GM18858 (cell line): ENCODE data around the gene EXOC2.
A peak's percentile ranks its signal among the peaks of the same experiment; 100 is the strongest.

ENCODE experiments used
- ATAC-seq: cut with Tn5 transposase; IDR thresholded peaks from one replicate; pipeline ENCODE4 v1.9.1; 2021; ENCODE audit not compliant: unreplicated experiment

Gene EXOC2

DNA sequence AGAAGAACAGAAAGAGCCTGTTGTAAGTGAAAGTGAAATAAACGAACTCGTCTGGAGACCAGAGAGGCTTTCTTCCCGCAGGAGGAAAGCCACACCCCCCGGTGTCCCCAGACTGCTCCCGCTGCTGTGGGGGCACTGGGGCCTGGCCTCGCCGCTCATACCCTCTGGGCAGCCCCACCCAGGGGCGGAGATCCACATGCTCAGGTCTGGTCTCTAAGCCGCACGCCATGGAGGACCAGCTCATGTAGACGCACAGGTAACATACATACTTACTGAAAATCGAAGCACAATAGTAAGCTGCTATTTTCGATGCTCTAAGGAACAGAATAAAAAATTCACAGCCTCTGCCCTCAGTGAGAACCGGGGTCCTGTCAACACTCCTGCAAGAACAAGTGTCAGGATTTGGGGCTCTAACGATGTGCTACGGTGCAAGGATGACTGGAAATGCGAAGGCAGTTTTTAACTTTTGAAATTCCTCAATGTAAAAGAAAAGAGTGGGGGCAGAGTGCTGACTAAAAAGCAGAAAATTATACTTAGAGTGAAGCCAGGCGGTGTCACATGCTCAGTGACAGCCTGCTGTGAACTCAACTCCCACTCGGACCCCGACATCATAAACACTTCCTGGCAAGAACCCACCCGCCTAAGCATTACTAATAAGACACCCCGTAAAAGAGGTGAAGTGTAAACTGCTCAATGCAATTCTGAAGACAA is 190.9 kb downstream of the EXOC2 start:
- no peak for ATAC-seq

DNA sequence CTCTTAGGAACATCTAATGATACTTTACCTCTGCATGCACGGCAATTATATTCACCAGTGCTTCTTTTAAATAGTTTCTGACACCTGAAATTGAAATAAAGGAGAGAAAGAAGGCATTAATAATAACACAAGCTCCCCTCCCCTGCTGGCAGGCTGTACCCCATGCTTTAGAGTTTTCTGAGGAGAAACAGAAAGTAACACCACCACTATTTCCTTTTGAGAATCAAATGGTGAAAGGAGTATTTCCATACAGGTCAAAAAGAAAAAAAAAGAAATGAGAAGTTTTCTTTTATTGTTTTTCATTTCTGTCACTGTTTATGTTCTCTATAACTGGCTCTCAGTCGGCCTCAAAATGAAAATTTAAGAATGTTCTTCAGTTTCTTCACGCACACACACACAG is 193.3 kb downstream of the EXOC2 start:
- ATAC-seq, result no peak

GRCh38 chr6:498795-499231 is 194.1 kb downstream of the EXOC2 start:
- peak; percentile 36 for ATAC-seq

DNA sequence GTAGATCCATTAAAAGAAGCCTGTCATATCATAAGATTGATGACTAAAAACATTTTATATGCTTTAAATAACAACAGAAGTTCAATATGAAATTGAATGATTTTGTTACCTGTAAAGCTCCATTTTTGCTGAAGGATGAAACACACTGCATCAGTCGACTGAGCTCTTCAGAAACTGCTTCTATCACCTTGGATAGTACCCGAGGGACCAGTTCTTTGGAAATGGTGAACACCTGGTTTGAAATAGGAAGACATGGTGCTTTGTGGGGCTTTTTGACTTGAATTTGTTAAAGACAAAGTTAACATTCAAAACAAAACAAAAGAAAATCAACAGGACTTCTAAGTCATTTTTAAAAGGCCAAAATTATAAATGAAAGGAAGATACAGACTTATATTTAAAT is 195.7 kb downstream of the EXOC2 start:
- ATAC-seq, result no peak

DNA sequence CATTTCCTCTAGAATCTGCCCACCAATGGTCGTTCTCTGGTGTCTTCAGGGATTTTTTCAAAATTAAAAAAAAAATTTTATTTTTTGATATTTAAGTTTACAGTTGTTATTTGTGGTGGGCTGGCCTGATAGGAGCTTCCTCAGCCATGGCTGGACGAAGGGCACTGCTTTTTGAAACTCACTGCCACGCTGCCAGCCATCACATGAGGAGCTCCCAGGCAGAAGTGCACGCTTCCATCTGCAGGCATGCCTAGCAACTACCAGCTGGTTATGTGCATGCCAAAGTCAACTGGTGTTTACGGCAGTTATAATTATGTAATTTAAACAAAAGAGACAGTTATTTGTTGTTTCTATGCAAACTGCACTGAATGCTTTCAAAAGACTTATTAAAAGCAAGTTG is 196.3 kb downstream of the EXOC2 start:
- ATAC-seq, result no peak

DNA sequence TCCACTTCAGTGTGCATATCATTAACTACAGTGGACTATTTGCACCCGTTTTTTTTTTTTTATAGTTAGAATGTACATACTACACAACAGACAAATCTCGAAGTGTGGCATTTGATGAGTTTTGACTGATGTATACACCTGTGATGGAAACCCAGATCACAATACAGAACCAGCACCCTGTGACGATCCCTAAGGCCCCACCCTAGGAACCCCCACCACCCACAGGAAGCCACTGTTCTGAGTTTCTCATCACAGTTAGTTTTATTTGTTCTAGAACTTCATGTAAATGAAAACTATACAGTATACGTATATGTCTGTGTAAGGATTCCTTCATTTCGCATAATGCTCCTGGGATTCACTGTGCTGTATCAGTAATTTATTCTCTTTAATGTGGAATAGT is 198.5 kb downstream of the EXOC2 start:
- ATAC-seq, result no peak

GRCh38 chr6:493840-494239 is 199.1 kb downstream of the EXOC2 start:
- ATAC-seq, result no peak

- ATAC-seq, result no peak
Observed at GRCh38 chr6:492816-493414, 200.0 kb downstream of the EXOC2 start.

GRCh38 chr6:492178-492577 is 200.8 kb downstream of the EXOC2 start:
- no peak for ATAC-seq

DNA sequence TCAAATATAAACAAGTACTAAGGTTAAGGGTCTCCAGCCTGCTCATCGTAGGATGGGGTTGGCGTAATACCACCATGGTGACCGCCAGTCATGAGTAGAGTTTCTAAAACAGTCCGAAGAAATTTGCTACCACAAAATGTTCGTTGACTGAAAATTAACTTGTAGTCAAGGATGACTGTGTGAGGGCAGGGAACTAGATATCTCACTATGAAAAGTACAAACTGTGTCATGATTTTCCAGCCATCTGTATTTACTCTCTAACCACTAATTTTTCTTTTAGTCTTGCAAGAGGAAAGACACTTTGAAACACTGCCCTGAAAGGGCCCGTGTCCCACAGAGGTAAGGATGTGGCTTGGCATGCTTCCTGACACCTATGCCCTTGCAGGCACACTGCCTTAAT is 201.7 kb downstream of the EXOC2 start:
- no peak for ATAC-seq

DNA sequence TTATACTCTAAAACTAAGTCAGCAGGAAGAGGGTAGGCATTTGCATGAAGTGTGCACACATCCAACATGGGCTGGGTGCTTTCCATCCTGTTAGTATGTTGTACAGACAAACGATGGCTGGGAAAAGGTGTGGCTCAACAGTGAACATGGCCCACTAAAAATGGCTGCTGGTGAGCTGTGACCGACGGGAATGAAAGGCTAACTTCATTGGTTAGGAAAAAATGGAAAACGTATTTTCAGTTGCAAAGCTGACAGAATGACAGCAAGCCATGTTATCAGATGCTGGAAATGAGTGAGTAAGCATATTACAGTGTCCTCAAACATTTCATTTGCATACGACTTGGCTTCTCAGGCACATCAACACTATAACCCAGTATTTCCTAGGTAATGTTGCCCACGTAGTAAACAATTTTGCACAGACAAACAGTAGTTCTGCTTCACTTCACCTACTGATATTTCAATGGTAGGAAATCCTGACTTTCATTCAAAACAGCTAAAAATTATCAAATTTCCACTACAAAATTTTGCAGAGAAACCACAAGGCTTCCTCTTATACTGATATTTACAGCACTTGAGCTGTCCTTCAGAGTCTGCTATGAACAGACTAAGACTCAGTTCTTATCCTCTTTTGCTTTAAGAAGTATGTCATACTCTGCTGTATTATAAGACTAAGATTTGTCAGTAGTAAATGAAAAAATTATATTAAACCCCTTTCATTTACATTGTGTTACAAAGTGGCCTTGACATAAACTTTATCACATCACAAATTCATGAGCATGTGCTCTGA is 202.5 kb downstream of the EXOC2 start:
- ATAC-seq, result peak; percentile 37

DNA sequence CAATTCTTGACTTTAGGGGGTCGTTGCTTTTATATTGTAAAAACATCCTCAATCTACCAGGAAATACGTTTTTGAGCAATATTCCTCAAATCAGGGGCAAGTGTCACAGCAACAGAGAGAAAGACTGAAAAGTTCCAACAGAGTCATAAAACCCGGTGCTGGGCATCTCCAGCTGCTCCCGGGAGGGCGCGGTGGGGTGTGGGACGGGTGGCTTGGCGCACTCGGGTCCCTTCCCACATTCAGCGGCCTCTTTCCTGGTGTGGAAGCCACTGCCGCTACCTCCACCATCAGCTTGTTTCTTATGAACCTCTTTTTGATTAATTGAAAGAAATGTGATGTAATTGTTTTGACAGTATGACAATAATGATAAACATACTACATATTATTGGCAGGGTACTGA is 203.2 kb downstream of the EXOC2 start:
- ATAC-seq, result no peak

DNA sequence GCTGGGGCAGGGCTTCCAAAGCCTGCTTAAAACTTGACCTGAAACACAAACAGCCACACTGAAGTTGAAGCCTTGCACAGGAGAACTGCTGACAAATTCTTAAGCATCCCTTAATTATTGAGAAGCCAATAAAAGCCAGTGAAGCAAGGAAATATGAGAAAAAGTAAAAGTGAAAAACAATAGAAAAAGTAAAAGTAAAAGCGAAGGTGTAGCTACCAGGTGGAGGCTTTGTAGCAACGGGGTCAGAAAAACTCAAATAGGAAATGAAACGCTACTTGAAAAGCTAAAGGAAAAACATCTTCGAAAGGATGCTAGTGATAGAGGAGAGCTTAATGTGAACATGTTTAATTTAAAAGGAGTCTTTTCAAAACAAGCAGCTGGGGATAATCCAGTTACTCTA is 203.9 kb downstream of the EXOC2 start:
- ATAC-seq, result no peak

DNA sequence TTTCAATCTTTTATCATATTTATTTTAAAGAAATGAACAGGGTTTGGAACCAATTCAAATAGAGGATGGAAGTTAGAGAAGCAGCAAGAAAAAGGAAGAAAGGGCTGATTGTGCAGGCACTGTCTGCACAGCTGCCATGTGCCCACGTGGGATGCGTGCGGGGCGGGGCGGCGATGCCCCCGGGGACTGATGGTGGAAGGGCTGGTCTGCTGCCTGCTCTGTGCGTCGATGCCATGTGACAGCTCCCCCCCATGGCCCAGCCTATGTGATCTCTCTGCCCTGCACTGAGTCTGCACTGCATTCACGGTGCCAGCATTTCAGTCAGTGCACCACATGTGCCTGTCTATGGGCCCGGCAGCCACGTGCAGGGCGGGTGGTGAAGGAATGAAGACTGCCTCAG is 205.0 kb downstream of the EXOC2 start:
- no peak for ATAC-seq

DNA sequence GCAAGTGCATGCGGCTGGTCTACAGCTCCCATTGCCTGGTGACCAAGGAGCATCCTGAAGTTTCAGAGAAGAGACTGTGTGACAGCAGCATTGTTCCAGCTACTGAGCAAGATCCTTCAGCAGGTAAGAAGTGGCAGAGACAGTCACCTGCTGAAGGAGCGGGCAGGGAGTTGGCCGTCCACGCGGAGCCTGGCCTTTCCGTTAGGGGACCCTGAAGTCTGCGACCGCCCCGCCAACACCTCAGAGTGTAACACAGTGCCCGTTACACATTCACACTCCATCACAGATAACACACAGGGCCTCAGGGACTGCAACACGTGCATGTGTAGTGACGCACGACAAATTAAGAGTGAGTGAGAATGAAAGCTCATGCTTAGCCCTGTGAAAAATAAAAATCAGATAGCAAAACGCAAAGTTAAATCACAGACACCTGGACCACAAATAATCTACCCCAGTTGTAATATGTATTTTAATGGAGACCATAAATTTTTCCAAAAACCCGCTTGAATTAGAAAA is 207.2 kb downstream of the EXOC2 start:
- no peak for ATAC-seq

GRCh38 chr6:484746-485145 is 208.2 kb downstream of the EXOC2 start:
- no peak for ATAC-seq

DNA sequence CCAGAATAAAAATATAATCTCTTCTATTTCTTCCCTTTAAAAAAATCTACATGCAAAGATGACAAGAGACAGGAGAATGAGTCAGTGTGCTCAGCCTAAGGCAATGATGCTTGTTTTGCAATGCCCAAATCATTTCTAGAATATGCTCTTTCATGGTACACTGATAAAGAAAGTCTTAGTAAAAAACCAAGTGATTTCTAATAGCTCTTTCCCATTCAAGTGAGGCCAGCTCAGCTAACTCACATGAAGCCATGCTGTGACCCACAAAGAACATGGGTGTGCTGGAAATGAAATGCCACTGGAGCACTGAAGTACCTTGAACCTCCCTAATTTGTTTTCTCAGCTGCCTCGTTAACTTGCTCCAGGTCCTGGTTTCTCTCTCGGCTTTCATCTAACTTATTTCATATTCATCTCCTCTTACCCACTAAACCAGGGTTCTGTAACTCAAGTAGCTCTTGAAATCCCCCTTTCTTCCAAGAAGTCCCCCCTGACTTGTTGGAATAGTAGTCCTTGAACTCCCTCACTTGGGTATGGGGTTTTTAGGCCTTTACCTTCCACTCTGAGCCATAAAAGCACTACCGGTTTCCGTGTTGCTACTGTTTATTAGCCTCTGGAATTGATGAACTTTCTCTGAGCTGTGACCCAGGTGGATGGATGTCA is 208.7 kb downstream of the EXOC2 start:
- ATAC-seq, result no peak

DNA sequence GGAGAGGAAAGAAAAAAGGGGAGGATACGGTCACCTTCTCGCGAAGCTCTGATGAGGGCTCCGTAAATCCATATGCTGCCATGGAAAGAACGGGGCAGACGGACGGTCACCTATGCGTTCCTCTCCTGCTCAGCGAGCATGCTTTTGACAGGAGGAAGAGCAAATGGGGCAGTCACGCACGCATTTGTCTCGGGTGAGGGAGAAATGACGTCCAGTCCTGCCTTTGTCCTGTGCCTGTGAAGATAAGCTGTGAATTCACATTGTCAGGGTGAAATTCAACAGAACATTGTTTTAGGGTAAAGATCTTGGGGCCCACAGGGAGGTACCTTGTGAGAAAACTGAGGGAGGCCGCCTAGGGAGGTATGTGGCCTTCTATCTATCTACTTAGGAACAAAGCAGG is 217.6 kb downstream of the EXOC2 start:
- ATAC-seq, result no peak

DNA sequence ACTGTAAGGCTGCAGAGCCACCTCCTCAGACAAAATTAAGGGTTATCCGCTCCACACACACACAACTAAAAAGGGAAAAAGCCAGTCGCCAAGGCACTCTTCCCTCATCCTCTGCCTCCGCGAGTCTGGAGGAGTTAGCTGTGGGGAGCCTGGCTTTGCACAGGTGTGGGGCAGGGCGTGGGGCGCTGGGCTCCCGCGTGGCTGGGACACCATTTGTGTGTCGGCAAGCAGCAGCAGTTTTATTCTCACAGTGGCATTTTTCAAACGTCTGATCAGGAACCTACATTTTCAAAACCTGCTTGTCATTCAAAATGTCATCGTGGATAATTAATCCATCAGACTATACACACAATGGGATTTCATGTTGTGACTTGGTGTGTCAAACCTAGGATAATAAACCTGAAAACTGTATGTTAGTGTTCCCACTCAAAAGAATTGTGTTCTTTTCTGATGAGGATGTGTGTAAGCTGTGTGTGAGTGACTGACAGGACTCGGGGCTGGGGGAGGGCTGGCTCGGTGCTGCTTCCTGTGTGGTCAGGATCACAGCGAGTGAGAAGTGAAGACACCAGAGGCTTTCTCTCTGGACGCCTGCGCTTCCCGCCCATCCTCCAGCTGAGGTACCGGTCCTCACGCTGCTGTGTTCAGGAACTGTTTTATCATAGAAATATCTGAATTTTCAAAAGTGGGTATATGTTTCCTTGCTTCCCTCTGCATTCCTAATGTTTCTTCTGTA is 218.3 kb downstream of the EXOC2 start:
- ATAC-seq, result peak; percentile 54

- no peak for ATAC-seq
Observed at GRCh38 chr6:473768-474452, 219.0 kb downstream of the EXOC2 start.
